ENCODE measurements around the gene ASB12.

ASB12 gene

DNA sequence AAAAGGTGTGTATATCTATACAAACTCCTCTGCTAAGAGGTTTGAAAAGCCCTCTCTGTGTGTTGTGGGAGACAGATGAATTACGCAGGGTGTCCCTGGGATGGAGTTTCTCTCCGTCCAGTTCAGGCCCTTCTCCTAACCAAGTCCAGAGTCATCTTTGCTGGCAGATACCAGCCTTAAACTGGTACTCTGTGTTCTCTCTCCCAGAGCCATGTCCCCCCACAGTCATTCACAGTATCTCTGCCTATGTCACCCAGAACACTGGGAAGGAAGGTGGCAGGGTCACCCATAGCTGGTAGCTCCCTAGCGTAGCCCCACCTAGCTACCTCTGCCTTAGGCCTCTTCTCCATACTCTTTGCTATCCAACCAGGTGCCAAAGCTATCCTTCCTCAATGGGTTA lies 33.8 kb downstream of the ASB12 start:
- TF ChIP-seq, protein P1, sequence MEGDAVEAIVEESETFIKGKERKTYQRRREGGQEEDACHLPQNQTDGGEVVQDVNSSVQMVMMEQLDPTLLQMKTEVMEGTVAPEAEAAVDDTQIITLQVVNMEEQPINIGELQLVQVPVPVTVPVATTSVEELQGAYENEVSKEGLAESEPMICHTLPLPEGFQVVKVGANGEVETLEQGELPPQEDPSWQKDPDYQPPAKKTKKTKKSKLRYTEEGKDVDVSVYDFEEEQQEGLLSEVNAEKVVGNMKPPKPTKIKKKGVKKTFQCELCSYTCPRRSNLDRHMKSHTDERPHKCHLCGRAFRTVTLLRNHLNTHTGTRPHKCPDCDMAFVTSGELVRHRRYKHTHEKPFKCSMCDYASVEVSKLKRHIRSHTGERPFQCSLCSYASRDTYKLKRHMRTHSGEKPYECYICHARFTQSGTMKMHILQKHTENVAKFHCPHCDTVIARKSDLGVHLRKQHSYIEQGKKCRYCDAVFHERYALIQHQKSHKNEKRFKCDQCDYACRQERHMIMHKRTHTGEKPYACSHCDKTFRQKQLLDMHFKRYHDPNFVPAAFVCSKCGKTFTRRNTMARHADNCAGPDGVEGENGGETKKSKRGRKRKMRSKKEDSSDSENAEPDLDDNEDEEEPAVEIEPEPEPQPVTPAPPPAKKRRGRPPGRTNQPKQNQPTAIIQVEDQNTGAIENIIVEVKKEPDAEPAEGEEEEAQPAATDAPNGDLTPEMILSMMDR (IDR thresholded peaks at IDR 0.05; ENCODE audit: low read length, missing control alignments) = no peak
- DNase-seq (ENCODE audit: low read depth) = no peak
- no peak overlapping the region for H3K4me3 ChIP-seq (replicated peaks; ENCODE audit: low read depth, low read length)

DNA sequence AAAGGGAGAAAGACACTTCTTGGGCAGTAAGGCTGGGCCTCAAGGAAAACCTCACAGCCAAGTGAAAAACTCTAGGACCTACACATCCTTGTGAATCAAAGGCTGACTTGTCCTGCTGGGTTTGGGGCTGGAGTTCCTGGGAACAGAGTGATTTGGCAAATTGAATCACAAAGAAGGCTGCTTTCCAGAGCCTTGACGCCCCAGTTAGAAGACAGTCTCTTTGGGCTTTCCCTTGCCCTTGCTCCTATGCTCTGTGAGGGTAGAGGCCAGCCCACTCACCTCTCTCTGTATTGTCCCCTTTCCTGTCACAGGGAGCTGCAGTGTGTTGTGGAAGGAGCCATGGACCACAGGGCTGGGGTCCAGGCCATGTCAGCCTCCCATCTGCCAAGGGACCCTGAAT lies 34.5 kb downstream of the ASB12 start:
- TF ChIP-seq, protein P1 (IDR thresholded peaks at IDR 0.05; ENCODE audit: low read length, missing control alignments) = no peak
- no peak overlapping the region for H3K4me3 ChIP-seq (replicated peaks; ENCODE audit: low read depth, low read length)
- no peak for DNase-seq (ENCODE audit: low read depth)

DNA sequence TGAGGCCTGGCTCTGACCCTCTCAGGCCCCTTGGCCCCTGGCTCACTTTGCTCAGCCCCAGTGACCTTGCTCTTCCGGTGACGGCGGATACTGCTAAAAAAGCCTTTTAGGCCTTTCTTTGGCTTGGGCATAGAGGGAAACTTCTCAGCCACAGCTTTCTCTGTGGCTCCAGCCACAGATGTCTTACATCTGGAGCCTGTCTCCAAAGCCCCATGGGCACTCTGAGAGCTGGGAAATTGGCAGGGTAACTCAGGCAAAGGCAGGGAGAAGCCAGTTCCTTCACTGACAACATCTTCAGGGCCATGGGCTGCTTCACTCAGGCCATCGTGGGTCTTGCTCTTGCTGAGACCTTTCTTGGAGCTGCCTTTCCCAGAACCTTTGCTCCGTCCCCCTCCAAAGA lies 37.7 kb downstream of the ASB12 start:
- TF ChIP-seq, protein P1 (IDR thresholded peaks at IDR 0.05; ENCODE audit: low read length, missing control alignments) = no peak
- DNase-seq (ENCODE audit: low read depth) = no peak
- no peak overlapping the region for H3K4me3 ChIP-seq (replicated peaks; ENCODE audit: low read depth, low read length)

DNA sequence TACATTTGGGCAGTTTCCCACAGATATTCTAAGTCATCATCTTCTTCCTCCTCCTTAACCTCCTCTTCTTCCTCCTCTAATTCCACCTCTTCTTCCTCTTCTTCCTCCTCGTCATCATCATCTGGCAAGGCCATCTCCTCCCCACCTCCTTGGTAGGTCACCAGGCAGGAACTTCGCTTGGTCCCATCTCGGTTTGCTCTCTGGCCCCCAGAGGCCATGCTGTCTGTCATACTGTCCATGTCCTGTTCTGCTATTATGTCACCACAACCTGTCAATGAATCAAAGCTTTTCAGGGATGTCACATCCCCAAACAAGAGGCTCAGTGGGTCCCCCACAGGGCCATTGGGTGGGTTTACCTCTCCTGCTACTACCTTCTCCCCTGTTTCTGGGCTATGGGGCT lies 38.4 kb downstream of the ASB12 start:
- no peak for DNase-seq (ENCODE audit: low read depth)
- TF ChIP-seq, protein P1 (IDR thresholded peaks at IDR 0.05; ENCODE audit: low read length, missing control alignments) = no peak
- H3K4me3 ChIP-seq (replicated peaks; ENCODE audit: low read depth, low read length) = no peak overlapping the region

DNA sequence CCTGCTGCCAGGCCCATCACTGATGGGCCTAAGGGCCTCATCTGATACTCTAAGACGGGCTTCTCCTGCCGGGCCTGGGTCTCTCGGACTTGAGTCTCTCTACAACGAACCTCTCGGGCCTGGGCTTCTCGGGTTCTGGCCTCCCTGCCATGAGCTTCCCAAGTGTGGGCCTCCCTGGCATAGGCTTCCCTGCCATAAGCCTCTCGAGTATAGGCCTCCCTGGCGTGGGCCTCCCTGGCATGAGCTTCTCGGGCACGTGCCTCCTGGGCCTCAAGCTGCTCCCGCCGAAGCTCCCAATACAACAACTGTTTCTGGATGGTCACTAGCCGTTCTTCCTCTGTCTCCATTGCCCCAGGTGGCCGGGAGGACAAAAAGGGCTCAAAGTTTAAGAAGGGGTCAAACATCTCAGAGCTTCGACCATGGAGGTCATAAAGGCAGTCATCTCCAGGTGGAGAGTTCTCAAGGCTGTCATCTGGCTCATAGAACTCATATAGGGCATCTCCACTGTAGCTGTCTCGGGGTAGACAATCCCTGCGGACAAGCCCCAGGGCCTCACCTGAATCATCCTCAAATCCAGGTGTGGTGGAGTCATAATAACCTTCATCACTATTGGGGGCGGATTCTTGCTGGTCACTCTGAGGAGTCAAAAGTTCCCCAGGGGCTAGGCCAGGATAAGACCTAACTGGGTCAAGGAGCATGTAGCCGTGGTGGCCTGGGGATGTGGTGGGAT lies 39.0 kb downstream of the ASB12 start:
- no peak for DNase-seq (ENCODE audit: low read depth)
- TF ChIP-seq, protein P1 (IDR thresholded peaks at IDR 0.05; ENCODE audit: low read length, missing control alignments) = no peak

DNA sequence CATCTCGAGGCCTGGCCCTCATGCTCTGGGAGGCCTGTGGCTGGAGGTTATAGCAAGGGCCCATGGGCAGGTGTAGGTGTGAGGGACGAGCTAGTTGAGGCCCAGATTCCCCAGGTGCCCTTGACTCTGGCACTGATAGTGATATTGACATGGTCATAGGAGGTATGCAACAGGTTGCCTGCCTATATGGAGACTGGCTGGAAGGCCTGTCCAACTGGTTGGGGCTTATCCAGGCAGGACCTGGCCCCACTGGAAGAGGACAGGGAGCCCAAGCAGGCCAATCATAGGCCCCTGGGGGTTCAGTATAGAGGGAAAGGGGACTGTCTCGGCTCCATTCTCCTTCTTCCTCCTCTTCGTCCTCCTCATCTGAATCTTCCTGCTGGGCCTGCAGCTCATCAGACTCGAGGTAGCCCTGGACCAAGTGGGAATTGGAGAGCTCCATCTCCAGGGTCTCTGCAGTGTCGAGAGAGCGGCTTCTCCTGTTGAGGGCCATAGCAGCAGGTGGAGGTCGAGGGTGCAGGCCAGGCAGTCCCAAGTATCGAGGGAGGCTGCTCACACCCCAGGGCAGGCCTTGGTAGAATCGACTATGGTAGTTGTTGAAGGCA lies 40.2 kb downstream of the ASB12 start:
- DNase-seq (ENCODE audit: low read depth) = no peak
- TF ChIP-seq, protein P1 (IDR thresholded peaks at IDR 0.05; ENCODE audit: low read length, missing control alignments) = no peak
- no peak overlapping the region for H3K4me3 ChIP-seq (replicated peaks; ENCODE audit: low read depth, low read length)

More for the DNA sequence above, 39.0 kb downstream of the ASB12 start:
- H3K4me3 ChIP-seq (replicated peaks; ENCODE audit: low read depth, low read length) = no peak overlapping the region

DNA sequence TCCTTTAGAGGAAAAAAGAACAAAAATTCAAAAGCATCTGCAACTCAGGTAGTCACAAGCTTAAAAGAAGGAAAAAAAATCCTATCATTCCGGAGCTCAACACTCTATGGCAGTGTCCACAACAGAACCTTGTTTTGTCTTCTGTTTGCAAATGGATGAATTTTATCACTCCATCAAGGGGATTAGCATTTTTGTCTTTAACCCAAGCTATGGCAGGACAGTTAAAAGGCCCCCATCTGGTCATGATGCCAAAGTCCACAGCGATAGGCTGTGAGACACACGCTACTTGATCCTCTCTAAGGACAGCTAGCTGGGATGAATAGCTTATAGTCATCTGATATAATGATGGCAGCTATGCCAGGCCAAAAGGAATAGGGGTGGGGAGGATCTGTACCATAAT lies 41.5 kb downstream of the ASB12 start:
- TF ChIP-seq, protein P1 (IDR thresholded peaks at IDR 0.05; ENCODE audit: low read length, missing control alignments) = no peak
- H3K4me3 ChIP-seq (replicated peaks; ENCODE audit: low read depth, low read length) = no peak overlapping the region
- no peak for DNase-seq (ENCODE audit: low read depth)

All from fibroblast of pulmonary artery (primary cell).